ENCODE results near the gene SDK1. TPM values are rescaled to one million over a fixed set of nuclear protein-coding genes. Genes with fewer than 3 reads are reported as not detected.

Gene SDK1
- total RNA-seq, 1 donor from 2014 or later: 5.4 TPM

GRCh38 chr7:3370921-3371320 is 69.9 kb downstream of the SDK1 start:
- Mint-ChIP-seq H3K27me3 (ENCODE audit: unreplicated experiment) (no peaks in the 10 kb centered on the region), H3K9me3 (ENCODE audit: unreplicated experiment) (no peaks in the 10 kb centered on the region), H3K27ac (ENCODE audit: unreplicated experiment) (no peak overlapping the region), H3K4me3 (ENCODE audit: unreplicated experiment) (no peak overlapping the region), H3K36me3 (ENCODE audit: unreplicated experiment) (no peaks in the 10 kb centered on the region), H3K4me1 (ENCODE audit: unreplicated experiment) (peaks cover 11% of the 10 kb centered on the region)
- DNase-seq (ENCODE audit: extremely low spot score, unreplicated experiment): no peak
- TF ChIP-seq, protein P1, sequence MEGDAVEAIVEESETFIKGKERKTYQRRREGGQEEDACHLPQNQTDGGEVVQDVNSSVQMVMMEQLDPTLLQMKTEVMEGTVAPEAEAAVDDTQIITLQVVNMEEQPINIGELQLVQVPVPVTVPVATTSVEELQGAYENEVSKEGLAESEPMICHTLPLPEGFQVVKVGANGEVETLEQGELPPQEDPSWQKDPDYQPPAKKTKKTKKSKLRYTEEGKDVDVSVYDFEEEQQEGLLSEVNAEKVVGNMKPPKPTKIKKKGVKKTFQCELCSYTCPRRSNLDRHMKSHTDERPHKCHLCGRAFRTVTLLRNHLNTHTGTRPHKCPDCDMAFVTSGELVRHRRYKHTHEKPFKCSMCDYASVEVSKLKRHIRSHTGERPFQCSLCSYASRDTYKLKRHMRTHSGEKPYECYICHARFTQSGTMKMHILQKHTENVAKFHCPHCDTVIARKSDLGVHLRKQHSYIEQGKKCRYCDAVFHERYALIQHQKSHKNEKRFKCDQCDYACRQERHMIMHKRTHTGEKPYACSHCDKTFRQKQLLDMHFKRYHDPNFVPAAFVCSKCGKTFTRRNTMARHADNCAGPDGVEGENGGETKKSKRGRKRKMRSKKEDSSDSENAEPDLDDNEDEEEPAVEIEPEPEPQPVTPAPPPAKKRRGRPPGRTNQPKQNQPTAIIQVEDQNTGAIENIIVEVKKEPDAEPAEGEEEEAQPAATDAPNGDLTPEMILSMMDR (IDR thresholded peaks at IDR 0.05): no peak

- no peak for DNase-seq (ENCODE audit: extremely low spot score, unreplicated experiment)
- Mint-ChIP-seq H3K27ac (ENCODE audit: unreplicated experiment) (no peak overlapping the region), H3K36me3 (ENCODE audit: unreplicated experiment) (no peaks in the 10 kb centered on the region), H3K4me1 (ENCODE audit: unreplicated experiment) (peaks cover 11% of the 10 kb centered on the region), H3K4me3 (ENCODE audit: unreplicated experiment) (no peak overlapping the region), H3K27me3 (ENCODE audit: unreplicated experiment) (no peaks in the 10 kb centered on the region), H3K9me3 (ENCODE audit: unreplicated experiment) (no peaks in the 10 kb centered on the region)
- TF ChIP-seq, protein P1 (IDR thresholded peaks at IDR 0.05): no peak
Measured at GRCh38 chr7:3371601-3372000, 70.5 kb downstream of the SDK1 start.

DNA sequence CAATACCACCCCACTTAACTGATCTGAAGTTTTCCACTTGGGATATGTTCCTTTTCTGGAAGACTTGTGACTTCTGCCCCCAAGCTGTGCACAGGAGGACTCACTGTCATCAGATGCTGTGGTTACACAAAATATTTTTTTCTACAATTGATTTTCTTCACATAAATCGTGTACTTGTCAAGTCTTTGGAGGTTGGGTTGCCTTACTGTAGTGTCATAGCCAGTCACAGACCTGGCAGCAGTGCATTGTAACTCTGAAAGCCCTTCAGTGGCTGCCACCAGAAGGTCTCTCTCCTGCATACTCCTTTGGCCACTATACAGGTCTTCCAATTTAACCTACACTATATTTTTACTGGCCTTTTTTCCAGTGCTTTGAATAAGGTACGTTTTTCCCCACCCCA is 73.2 kb downstream of the SDK1 start:
- no peaks in the 10 kb centered on the region for H3K36me3 Mint-ChIP-seq (ENCODE audit: unreplicated experiment)
- H3K27ac Mint-ChIP-seq (ENCODE audit: unreplicated experiment): no peak overlapping the region
- TF ChIP-seq, protein P1 (IDR thresholded peaks at IDR 0.05): no peak
- no peak for DNase-seq (ENCODE audit: extremely low spot score, unreplicated experiment)
- no peak overlapping the region for H3K4me3 Mint-ChIP-seq (ENCODE audit: unreplicated experiment)
- no peaks in the 10 kb centered on the region for H3K27me3 Mint-ChIP-seq (ENCODE audit: unreplicated experiment)
- peaks cover 5% of the 10 kb centered on the region for H3K4me1 Mint-ChIP-seq (ENCODE audit: unreplicated experiment)
- no peaks in the 10 kb centered on the region for H3K9me3 Mint-ChIP-seq (ENCODE audit: unreplicated experiment)

GRCh38 chr7:3378390-3379150 is 77.5 kb downstream of the SDK1 start:
- Mint-ChIP-seq H3K4me3 (ENCODE audit: unreplicated experiment) (no peak overlapping the region), H3K36me3 (ENCODE audit: unreplicated experiment) (no peaks in the 10 kb centered on the region), H3K9me3 (ENCODE audit: unreplicated experiment) (no peaks in the 10 kb centered on the region), H3K4me1 (ENCODE audit: unreplicated experiment) (no peaks in the 10 kb centered on the region), H3K27ac (ENCODE audit: unreplicated experiment) (no peak overlapping the region), H3K27me3 (ENCODE audit: unreplicated experiment) (no peaks in the 10 kb centered on the region)
- TF ChIP-seq, protein P1 (IDR thresholded peaks at IDR 0.05): no peak
- no peak for DNase-seq (ENCODE audit: extremely low spot score, unreplicated experiment)

GRCh38 chr7:3380034-3380433 is 79.0 kb downstream of the SDK1 start:
- H3K9me3 Mint-ChIP-seq (ENCODE audit: unreplicated experiment): no peaks in the 10 kb centered on the region
- DNase-seq (ENCODE audit: extremely low spot score, unreplicated experiment): no peak
- no peak overlapping the region for H3K4me3 Mint-ChIP-seq (ENCODE audit: unreplicated experiment)
- TF ChIP-seq, protein P1 (IDR thresholded peaks at IDR 0.05): no peak
- H3K36me3 Mint-ChIP-seq (ENCODE audit: unreplicated experiment): no peaks in the 10 kb centered on the region
- H3K27me3 Mint-ChIP-seq (ENCODE audit: unreplicated experiment): no peaks in the 10 kb centered on the region
- H3K27ac Mint-ChIP-seq (ENCODE audit: unreplicated experiment): no peak overlapping the region
- no peaks in the 10 kb centered on the region for H3K4me1 Mint-ChIP-seq (ENCODE audit: unreplicated experiment)

Data from osteocyte (in vitro differentiated cells).